SK-N-SH treated with all-trans-retinoic acid at 6 μM for 48 hours (cell line): ENCODE data around the gene TUBB4B.

Source experiments
- ARNTL ChIP-seq: fragments of 450-650 bp; formaldehyde crosslinking; IDR thresholded peaks from 2 replicates; pipeline ENCODE4 v1.5.0; 2020; ENCODE audit warnings: low read depth, mild to moderate bottlenecking, moderate library complexity, borderline replicate concordance
- ISL1 ChIP-seq: fragments of 250-450 bp; sonication (Bioruptor Pico); IDR thresholded peaks from 2 replicates; pipeline ENCODE4 v2.1.2; 2022; ENCODE audit warnings: mild to moderate bottlenecking, moderate library complexity
- PATZ1 ChIP-seq: fragments of 250-450 bp; sonication (Bioruptor Pico); IDR thresholded peaks from 2 replicates; pipeline ENCODE4 v1.8.0; 2020; ENCODE audit warnings: mild to moderate bottlenecking, moderate library complexity, borderline replicate concordance
- SNAI2 ChIP-seq: fragments of 250-450 bp; sonication (Bioruptor Pico); IDR thresholded peaks from 2 replicates; pipeline ENCODE4 v1.5.0; 2020; ENCODE audit warnings: mild to moderate bottlenecking, moderate library complexity
- TOX ChIP-seq: fragments of 250-450 bp; sonication (Bioruptor Pico); IDR thresholded peaks from 2 replicates; pipeline ENCODE4 v1.8.0; 2021; ENCODE audit warnings: mild to moderate bottlenecking, moderate library complexity, borderline replicate concordance
- ZNF565 ChIP-seq: fragments of 450-650 bp; formaldehyde crosslinking; conservative IDR thresholded peaks from 2 replicates; pipeline ENCODE4 v1.5.0; 2020; ENCODE audit warnings: low read depth, mild to moderate bottlenecking, moderate library complexity

GRCh38 chr9:137268538-137269201 lies 27.6 kb downstream of the TUBB4B start:
- TF ChIP-seq ISL1: no peak
- TF ChIP-seq TOX (CRISPR knock-in tag): no peak
- no peak for TF ChIP-seq ZNF565 (CRISPR knock-in tag)
- TF ChIP-seq SNAI2 (CRISPR knock-in tag): no peak
- no peak for TF ChIP-seq PATZ1
- no peak for TF ChIP-seq ARNTL
